HL-60 (cell line): Measurements from ENCODE around the gene SOX14.

Source experiments
- DNase-seq, 2 experiments: peaks; one replicate each; pipeline ENCODE4 v3.0.0-alpha.2; 2010 to 2020; ENCODE audit warnings: low read depth in 1 of 2, low spot score in 1 of 2
- H3K27ac ChIP-seq: fragments of 250-450 bp; sonication (Bioruptor Pico); replicated peaks from 2 replicates; pipeline ENCODE4 v1.5.1; 2020; ENCODE audit warnings: mild to moderate bottlenecking, moderate library complexity
- H3K27me3 ChIP-seq: fragments of 250-450 bp; sonication (Bioruptor Pico); 2 replicates; pipeline ENCODE4 v1.5.1; 2021; ENCODE audit warnings: mild to moderate bottlenecking, moderate library complexity; ENCODE audit not compliant: insufficient read depth, poor library complexity, severe bottlenecking
- H3K4me3 ChIP-seq: replicated peaks from 2 replicates; pipeline ENCODE4 v1.5.1; 2011; ENCODE audit warnings: mild to moderate bottlenecking, control low read depth, low read length; ENCODE audit not compliant: insufficient read depth
- GABPA ChIP-seq: IDR thresholded peaks from 2 replicates; pipeline ENCODE4 v1.6.1; 2012; ENCODE audit warnings: low read depth
- POLR2AphosphoS5 ChIP-seq: IDR thresholded peaks from 2 replicates; pipeline ENCODE4 v1.6.1; 2012; ENCODE audit warnings: low read depth
- REST ChIP-seq: IDR thresholded peaks from 2 replicates; pipeline ENCODE4 v1.6.1; 2012; ENCODE audit warnings: low read depth; ENCODE audit not compliant: insufficient replicate concordance
- SPI1 ChIP-seq: IDR thresholded peaks from 2 replicates; pipeline ENCODE4 v1.6.1; 2012; ENCODE audit warnings: low read depth, mild to moderate bottlenecking, borderline replicate concordance
- long read RNA-seq: library from polyadenylated mRNA; unstranded; transcript quantifications from one replicate; pipeline ENCODE4 v2.0.0, GENCODE V29; 2020
- TF ChIP-seq, protein P1 (sequence below): IDR thresholded peaks from one replicate; pipeline ENCODE4 v1.5.1; 2011; ENCODE audit warnings: low read length, control low read depth, inconsistent platforms; ENCODE audit not compliant: insufficient read depth

SOX14 gene
- long read RNA-seq: 0 reads

DNA sequence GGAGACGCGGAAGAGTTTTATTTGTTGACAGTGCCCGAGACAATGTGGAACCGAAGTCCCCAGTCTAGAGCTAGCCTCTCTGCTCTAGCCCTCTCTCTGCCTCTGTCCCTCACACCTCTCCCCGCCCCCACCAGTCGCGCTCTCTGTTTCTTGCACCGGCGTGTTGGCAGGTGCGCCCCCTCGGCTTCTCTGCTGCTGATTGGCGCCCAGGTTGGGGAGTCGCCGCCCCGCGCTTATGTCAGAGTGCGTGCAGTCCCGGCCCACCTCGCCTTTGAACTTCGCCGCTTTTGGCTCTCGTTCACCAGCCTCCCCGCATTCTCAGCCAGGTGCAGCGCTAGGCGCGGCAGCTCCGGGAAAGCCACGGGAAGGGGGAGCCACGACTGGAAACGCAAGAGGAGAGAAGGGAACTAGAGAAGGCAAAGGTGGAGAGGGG lies at the start of gene SOX14:
TSS of gene SOX14 (plus strand) at position 315 of the 433 bp plus-strand sequence. CDS start 470 bp downstream, outside the sequence.
- TF ChIP-seq GABPA (no peak), REST (no peak), SPI1 (no peak), POLR2AphosphoS5 (no peak)
- TF ChIP-seq, protein P1, sequence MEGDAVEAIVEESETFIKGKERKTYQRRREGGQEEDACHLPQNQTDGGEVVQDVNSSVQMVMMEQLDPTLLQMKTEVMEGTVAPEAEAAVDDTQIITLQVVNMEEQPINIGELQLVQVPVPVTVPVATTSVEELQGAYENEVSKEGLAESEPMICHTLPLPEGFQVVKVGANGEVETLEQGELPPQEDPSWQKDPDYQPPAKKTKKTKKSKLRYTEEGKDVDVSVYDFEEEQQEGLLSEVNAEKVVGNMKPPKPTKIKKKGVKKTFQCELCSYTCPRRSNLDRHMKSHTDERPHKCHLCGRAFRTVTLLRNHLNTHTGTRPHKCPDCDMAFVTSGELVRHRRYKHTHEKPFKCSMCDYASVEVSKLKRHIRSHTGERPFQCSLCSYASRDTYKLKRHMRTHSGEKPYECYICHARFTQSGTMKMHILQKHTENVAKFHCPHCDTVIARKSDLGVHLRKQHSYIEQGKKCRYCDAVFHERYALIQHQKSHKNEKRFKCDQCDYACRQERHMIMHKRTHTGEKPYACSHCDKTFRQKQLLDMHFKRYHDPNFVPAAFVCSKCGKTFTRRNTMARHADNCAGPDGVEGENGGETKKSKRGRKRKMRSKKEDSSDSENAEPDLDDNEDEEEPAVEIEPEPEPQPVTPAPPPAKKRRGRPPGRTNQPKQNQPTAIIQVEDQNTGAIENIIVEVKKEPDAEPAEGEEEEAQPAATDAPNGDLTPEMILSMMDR: no peak
- no peak for DNase-seq
- Histone ChIP-seq H3K27me3 (peaks cover 86% of the 10 kb centered on the region), H3K4me3 (no peak within 1 kb of the TSS), H3K27ac (no peak within 1 kb of the TSS)

- no peak overlapping the region for H3K27ac ChIP-seq
- TF ChIP-seq SPI1: no peak
- no peak for TF ChIP-seq GABPA
- no peak for TF ChIP-seq REST
- TF ChIP-seq POLR2AphosphoS5: no peak
- TF ChIP-seq, protein P1: no peak
- no peaks in the 10 kb centered on the region for H3K27me3 ChIP-seq
- no peak overlapping the region for H3K4me3 ChIP-seq
- DNase-seq: no peak
These were observed 49.6 kb upstream of the SOX14 start for GRCh38 chr3:137714551-137714950.

- no peak overlapping the region for H3K4me3 ChIP-seq
- no peak for TF ChIP-seq REST
- TF ChIP-seq, protein P1: no peak
These were observed 39.9 kb upstream of the SOX14 start for GRCh38 chr3:137724240-137724639.

More at GRCh38 chr3:137724240-137724639, 39.9 kb upstream of the SOX14 start:
- Histone ChIP-seq H3K27me3 (no peaks in the 10 kb centered on the region), H3K27ac (no peak overlapping the region)
- DNase-seq: no peak
